GM18511 (cell line): ENCODE results near the gene PLCB2.

ENCODE experiments used
- ATAC-seq: cut with Tn5 transposase; IDR thresholded peaks from one replicate; pipeline ENCODE4 v1.9.1; 2021; ENCODE audit warnings: mild to moderate bottlenecking, moderate library complexity; ENCODE audit not compliant: unreplicated experiment

PLCB2 gene

GRCh38 chr15:40306371-40306770, 1.4 kb downstream of the PLCB2 start:
- ATAC-seq, result no peak

DNA sequence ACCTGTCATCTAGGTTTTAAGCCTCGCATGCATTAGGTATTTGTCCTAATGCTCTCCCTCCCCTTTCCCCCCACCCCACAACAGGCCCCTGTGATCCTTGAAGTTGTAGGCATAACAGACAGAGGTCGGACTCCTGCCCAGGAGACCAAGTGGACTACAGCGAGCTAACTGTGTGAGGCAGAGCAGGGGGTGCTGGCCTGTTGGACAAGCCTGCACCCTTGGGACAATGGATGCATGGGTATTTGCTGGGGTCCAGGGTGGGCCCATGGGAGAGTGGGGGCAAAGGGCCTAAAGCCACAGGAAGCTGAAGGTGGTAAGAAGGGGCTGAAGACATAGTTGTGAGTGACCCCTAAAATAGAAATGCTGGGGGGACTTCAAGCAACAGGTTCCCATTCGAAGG, 2.5 kb downstream of the PLCB2 start:
- no peak for ATAC-seq

DNA sequence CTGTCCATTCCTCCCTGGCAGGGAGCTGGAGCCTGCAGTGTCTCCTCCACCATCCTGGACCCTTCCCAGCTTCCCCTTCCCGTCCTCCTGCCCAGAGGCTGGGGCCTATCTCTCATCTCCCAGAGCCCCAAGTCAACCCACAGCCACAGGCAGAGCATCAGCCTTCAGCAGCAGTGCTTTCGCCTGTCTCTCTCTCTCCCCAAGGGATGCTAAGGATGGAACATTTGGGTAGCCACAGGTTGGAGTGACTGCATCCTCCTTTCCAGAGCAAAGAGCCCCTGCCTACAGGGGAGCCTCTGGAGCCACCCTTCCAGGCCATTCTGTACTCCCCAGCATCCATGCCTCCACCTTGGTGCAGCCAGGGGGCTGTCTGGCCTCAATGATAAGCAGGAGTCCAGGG, 4.2 kb downstream of the PLCB2 start:
- no peak for ATAC-seq

- ATAC-seq, result no peak
Observed at GRCh38 chr15:40302981-40303380, 4.8 kb downstream of the PLCB2 start.

DNA sequence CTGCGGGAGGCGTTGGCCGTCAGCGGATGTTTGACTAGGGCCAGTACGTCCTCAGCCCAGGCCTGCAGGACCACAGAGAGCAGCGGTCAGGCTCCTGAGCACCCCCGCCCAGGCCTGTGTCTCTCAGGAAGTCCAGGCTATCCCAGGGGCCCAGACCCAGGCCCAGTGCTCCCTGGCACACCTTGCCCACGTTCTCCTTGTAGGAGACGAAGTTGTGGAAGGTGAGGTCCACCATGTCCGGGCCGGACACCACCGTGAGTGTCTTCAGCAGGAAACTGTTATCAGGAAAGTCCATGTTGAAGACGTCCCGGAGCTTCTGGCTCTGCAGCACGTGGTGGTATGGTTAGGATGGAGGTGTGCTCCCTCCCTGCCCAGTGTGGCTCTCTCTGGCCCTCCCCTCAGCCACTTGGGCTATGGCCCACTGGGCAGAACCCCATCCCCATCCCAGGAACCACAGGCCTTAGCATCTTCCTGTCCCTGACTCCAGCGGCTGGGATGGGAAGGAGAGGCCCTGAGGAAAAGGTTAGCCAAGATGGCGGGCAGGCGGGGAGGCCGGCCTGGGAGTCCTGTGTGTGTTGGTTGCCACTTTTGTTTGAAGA, 5.3 kb downstream of the PLCB2 start:
- ATAC-seq, result no peak

- no peak for ATAC-seq
Observed at GRCh38 chr15:40301467-40302179, 6.1 kb downstream of the PLCB2 start.

DNA sequence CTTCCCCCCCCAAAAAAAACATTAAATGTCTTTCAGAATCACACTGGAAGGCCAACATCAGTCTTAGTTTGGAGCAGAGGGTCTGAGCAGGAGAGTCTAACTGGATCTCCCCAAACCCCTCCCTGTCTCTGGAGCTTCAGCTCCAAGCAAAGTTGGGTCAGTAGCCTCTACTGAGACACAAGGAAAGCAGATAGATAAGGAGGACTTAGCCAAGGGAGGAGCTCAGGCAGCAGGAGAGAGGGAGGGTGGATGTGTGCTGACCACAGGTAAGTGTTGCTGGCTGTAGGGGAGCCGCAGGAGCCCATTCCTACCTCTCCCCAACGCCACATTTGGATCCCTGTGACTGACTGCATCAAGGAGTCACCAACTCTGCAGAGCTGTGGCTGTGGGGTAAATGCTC, 7.0 kb downstream of the PLCB2 start:
- no peak for ATAC-seq

DNA sequence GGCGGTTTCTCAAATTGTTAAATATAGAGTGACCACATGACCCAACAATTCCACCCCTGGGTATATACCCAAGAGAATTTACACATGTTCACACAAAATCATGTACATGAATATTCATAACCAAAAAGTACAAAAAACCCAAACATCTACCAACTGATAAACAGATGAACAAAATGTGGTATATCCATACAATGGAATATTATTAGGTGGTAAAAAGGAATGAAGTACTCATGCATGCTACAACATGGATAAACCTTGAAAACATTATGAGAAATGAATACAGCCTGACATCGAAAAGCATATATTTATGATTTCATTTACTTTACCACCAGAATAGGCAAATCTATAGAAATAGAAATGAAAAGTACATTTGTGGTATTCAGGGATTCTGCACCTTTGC, 7.4 kb downstream of the PLCB2 start:
- ATAC-seq, result no peak

- no peak for ATAC-seq
Observed at GRCh38 chr15:40298216-40298935, 9.4 kb downstream of the PLCB2 start.

GRCh38 chr15:40297356-40297755, 10.4 kb downstream of the PLCB2 start:
- no peak for ATAC-seq

GRCh38 chr15:40296561-40297230, 11.0 kb downstream of the PLCB2 start:
- no peak for ATAC-seq

DNA sequence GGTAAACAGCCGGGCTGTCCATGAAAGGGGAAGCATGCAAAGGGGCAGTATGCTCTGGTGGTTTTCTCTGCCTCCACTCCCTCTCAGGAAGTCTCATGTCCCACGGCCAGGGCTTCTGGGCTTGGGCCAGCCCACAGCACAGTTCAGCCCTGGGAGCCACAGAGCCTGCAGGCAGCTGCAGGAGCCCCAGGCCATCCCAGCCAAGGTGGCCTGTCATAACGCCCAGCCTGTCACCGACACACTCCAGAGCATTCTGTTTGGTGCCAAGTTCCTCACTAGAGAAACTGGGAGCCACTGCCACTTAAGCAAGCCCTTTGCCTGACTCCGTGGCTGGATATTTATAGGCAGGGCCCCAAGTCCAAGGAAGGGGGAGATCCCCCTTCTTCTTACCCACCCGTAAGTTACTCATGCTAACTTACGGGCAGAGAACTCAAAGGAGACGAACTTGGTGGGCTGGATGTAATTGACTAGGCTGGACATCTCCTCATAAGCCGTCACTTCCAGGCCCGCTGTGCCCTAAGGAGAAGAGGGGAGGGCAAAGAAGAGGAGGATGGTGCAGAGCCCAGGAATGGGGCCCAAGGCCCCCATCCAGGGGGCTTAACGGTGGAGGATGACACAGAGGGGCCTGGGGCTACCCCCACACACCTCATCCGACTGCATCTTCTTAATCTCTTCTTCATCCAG, 11.7 kb downstream of the PLCB2 start:
- no peak for ATAC-seq

DNA sequence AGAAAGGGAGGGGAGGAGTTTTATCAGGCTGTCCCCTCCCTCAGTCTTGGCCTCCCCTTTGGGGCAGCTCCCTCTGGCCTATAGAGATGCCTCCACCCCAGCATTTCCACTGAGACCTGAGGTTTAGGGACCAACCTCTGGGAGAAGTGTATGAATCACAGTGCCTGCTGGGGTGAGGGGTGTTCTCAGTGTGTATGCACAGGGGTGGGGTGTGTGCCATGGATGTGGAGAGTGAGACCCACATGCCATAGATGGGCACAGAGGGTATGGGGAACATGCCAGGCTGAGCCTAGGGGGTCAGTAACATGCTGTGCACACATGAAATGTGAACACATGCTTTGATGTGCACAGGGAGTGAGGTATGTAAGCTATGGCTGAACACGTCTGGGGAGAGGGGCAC, 12.4 kb downstream of the PLCB2 start:
- no peak for ATAC-seq

DNA sequence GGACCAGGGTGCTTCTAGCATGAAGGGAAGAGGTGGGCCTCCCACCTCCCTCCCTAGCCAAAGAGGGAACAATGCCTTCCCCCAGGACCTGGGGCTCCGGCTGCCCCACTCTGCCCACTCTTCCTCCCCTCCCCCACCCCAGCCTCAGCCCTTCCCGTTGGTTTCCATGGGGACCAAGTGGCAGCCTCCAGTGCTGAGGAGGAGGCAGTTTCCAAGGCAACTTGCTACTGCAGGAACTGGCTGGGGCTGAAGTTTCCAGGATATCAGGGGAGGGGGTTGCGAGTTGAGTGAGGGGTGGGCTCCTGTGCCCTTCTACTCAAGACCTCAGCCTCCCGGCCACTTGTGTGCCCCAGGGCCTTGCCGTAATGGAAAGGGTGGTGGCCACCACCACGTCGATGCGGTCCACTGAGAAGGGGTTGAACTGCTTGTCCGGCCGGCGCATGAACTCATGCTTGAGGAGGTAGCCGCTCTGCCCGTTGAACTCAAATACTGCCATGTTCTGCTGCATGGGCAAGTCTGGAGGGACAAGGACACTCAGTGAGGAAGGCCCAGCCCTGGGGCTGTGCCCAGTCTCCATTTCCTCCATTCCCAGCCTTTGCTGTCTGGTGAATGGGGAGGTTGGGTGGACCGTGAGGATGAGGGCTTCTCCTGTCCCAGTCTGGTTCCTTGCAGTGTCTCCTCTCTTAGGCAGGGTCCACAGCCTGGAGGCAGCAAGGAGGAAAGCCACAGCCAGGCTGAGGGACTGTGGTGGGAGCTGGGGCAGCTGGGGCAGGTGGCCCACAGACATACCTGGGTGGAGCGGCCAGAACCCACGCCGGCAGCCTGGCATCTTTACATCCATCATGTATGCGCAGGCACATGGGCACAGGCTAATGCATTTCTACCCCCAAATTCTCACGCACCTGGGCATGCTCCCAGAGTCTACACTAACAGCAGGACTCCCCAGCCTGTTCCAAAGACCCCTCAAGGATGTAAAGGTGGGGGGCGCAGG, 13.5 kb downstream of the PLCB2 start:
- no peak for ATAC-seq

GRCh38 chr15:40293006-40293405, 14.7 kb downstream of the PLCB2 start:
- no peak for ATAC-seq

GRCh38 chr15:40292246-40292645, 15.5 kb downstream of the PLCB2 start:
- no peak for ATAC-seq

GRCh38 chr15:40290918-40291574, 16.7 kb downstream of the PLCB2 start:
- ATAC-seq, result no peak

- no peak for ATAC-seq
Observed at GRCh38 chr15:40290545-40290917, 17.2 kb downstream of the PLCB2 start.

DNA sequence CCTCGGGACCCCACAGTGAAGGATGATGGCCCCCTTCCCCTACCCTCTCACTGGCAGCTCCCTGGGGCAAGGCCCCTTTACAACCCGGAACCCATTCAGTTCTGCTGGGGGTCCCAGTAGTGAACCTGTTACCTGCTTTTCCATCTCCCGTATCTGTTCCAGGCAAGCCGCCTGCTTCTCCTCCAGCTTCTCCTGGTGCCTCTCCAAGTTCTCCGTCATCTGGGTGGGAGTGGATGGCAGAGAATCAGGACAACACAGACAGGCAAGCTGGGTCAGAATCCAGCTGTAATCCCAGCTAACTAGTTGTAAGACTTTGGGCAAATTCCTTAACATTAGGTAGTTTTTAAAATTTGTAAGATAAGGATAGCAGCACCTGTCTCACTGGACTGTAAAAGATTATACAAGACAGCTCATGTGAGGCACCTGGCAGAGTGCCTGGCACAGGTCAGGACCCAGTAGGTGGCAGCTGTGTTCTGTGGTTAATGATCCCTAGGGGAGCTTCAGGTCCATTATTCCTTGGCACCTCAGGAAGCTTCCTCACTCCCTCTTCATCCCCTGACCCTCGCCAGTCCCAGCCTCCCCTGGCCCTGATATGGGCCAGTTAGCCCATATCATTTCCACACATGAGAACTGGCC, 18.5 kb downstream of the PLCB2 start:
- ATAC-seq, result no peak
